Ishikawa (cell line): ENCODE data around the gene OR56B1.

Source experiments
- CEBPB ChIP-seq: IDR thresholded peaks from 2 replicates; pipeline ENCODE4 v1.6.1; 2012
- CREB1 ChIP-seq: IDR thresholded peaks from 2 replicates; pipeline ENCODE4 v1.6.1; 2012; ENCODE audit warnings: low read depth
- EP300 ChIP-seq: IDR thresholded peaks from 2 replicates; pipeline ENCODE4 v1.6.1; 2012; ENCODE audit warnings: borderline replicate concordance
- FOXM1 ChIP-seq: IDR thresholded peaks from 2 replicates; pipeline ENCODE4 v1.6.1; 2012; ENCODE audit warnings: low read depth, borderline replicate concordance
- NFIC ChIP-seq: IDR thresholded peaks from 2 replicates; pipeline ENCODE4 v1.6.1; 2012
- RAD21 ChIP-seq: IDR thresholded peaks from 2 replicates; pipeline ENCODE4 v1.6.1; 2012; ENCODE audit warnings: low read depth
- REST ChIP-seq: IDR thresholded peaks from 2 replicates; pipeline ENCODE4 v1.6.1; 2012; ENCODE audit warnings: low read depth, mild to moderate bottlenecking
- TCF12 ChIP-seq: IDR thresholded peaks from 2 replicates; pipeline ENCODE4 v1.6.1; 2012; ENCODE audit warnings: low read depth
- TEAD4 ChIP-seq: IDR thresholded peaks from 2 replicates; pipeline ENCODE4 v1.6.1; 2012
- USF1 ChIP-seq: IDR thresholded peaks from 2 replicates; pipeline ENCODE4 v1.6.1; 2012
- YY1 ChIP-seq: IDR thresholded peaks from 2 replicates; pipeline ENCODE4 v1.6.1; 2012; ENCODE audit warnings: low read depth
- ZBTB7A ChIP-seq: IDR thresholded peaks from 2 replicates; pipeline ENCODE4 v1.6.1; 2012; ENCODE audit warnings: low read depth
- TF ChIP-seq, protein P1 (sequence below): IDR thresholded peaks from 2 replicates; pipeline ENCODE4 v1.6.1; 2012

DNA sequence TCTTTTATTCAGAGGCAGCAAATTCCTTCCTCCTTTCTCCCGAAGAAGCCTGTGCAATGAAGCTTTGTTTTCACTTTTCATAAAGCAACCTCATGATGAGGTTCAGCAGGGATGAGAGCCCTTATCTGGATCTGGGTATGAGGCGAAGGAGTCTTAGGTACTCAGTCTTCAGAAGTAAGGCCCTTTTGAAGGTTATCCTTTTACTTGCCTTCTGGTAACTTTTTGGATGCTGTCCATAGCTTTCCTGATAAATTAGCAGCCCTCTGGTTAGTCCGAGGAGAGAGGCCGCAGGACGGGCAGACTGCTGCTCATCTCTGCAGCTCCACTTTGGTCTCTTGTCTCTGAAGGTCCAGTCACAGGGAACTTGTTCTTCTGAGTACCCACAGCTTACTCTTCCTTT lies 45.5 kb upstream of the OR56B1 start:
- TF ChIP-seq FOXM1 (no peak), YY1 (no peak), NFIC (no peak), CREB1 (no peak), ZBTB7A (no peak), REST (no peak), TEAD4 (no peak), EP300 (no peak), TCF12 (no peak), USF1 (no peak), CEBPB (no peak), RAD21 (no peak)
- TF ChIP-seq, protein P1, sequence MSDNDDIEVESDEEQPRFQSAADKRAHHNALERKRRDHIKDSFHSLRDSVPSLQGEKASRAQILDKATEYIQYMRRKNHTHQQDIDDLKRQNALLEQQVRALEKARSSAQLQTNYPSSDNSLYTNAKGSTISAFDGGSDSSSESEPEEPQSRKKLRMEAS, result no peak
